Activated T-cell treated with anti-CD3 and anti-CD28 coated beads for 24 hours (primary cell): Measurements from ENCODE around the gene FAF1.
"Not testable (repeated sequence)": the region's sequence is repeated elsewhere in the genome, so short reads cannot be mapped to it uniquely, and the experiment has no call there.

ENCODE experiments used
- DNase-seq: peaks from one replicate; pipeline ENCODE4 v3.0.0-alpha.2; 2020; ENCODE audit warnings: low read depth

FAF1 gene

DNA sequence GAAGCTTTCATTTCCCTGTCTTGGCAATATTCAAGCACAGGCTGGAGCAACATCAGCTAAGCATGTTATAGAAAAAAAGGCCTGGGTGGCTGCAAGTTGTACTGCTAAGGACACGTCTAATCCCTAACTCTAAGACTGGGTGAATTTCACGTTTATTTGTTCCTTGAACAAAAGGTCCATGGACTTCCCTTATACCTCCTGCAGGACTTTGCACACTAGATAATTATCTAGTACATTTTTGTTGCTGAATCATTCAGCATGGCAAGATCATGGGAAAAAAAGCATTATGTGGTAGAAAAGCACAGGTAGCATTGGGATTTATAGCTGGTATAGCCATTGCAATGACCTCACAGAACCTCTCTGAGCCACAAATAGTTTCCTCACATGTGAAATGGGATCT is 406.1 kb downstream of the FAF1 start:
- no peak for DNase-seq

DNA sequence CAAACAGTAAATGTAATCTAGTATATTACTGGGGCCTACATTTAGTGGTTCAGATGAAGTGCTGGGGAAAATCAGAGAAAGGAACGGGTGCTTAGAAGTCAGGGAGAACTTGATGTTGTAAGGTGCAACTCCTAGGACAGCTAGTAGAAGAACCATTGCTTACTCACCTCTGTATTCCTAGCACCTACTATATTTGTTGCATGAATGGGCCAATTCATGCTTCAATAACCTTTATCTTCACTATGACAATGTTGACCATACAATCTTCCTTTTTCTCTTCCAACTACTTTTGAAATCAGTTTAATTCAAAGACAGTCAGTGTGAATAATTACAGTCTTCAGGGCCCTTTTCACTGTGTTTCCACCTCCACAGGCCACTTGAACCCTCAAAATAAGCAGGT is 411.8 kb downstream of the FAF1 start:
- DNase-seq, result no peak

DNA sequence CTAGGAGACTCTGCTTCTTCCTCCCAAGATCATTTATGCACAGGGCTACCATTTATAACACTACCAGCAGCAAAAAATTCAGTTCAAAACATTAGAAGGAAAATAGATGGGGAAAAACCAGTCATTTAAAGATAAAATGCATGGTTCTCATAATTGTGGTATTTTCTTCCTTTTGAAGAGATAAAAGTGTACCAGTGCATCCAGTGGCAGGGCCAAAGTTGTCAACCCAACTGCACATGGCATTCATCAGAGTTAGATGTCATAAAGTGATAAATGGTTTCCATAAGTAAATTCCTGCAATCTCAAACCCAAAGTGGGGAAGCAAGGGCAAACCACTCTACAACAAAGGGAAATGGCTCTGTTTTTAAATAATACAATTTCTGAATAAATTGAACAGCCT is 417.7 kb downstream of the FAF1 start:
- DNase-seq, result no peak

DNA sequence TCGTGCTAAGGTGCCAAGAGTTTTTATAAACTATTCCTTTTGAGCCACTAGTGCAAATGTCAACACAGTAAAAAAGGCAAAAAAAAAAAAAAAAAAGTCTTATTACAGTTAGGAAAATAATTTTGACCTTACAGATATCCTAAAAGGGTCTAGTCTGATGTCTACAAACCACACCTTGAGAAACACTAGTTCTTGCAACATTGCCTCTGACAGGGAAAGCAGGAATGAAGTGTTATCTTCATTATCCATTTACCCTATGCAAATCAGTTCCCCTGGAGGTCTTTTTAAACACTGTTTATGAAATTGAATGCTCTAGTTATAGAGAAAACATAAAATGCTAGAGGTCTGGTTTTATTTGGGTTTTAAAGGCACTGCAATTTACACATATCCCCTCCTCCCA is 421.6 kb downstream of the FAF1 start:
- DNase-seq, result no peak

DNA sequence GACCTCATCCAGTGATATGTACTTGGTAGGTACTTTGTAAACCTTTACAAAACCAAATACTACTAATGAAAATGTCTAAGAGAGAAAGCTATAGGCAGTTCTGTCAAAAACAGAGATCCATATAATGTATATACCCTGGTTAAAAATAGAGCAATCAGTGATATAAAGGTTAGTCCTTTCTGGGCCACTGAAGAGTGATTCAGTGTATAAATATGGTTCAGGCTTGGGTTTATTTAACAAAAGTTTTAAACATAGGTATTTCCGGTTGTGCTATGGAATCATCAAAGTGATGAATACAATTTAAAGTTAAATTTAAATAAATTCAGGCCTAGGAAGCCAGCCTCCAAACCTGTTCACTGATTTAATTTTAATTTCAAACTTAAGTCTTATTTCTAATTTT is 428.5 kb downstream of the FAF1 start:
- DNase-seq, result no peak

DNA sequence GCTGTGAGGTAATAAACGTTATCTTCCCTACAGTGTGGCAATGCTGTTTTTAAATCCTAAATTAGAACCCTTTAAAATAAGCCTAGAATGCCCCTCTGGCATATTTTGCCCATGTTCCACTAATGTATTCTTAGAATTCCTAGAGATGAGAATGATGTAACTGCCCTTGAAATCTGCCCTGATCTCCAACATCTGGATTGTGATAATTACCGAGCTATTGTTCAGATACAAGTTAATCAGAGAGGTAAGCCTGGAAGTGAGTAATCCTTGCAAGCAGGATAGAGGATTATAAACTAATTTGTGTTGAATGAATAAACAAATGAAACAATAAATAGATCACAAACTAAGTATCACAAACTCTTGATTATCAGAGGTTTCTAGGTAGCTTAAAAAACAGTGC is 429.0 kb downstream of the FAF1 start:
- DNase-seq, result no peak

DNA sequence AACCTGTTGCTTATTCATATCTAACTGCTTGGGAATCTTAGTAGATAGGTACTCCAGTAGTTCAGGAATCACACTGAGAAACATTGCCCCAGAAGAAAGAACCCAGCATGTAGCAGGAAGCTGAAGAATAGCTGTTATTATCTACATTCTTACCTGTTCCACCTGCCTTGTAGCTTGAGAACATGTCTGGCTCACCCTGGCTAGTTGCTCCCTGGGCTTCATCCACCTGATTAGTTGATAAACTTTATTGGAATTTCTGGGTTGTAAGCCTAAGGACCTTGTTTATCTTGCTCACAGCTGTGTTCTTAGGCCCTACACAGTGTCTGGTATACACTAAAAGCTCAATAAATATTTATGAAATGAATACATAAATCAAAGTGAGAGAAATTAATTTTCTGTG is 430.6 kb downstream of the FAF1 start:
- DNase-seq, result no peak

DNA sequence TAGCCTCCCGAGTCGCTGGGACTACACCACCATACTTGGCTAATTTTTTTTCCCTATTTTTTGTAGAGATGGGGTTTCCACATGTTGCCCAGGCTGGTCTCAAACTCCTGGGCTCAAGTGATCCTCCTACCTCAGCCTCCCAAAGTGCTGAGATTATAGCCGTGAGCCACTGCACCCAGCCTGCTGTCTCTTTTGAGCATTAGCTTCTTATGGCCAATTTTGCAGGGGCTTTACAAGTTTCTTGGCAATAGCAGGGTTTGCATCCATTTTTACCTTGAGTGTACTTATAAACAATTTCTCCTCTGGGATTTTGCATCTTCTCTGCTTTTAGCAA is 432.1 kb downstream of the FAF1 start:
- DNase-seq, result not testable (repeated sequence)

DNA sequence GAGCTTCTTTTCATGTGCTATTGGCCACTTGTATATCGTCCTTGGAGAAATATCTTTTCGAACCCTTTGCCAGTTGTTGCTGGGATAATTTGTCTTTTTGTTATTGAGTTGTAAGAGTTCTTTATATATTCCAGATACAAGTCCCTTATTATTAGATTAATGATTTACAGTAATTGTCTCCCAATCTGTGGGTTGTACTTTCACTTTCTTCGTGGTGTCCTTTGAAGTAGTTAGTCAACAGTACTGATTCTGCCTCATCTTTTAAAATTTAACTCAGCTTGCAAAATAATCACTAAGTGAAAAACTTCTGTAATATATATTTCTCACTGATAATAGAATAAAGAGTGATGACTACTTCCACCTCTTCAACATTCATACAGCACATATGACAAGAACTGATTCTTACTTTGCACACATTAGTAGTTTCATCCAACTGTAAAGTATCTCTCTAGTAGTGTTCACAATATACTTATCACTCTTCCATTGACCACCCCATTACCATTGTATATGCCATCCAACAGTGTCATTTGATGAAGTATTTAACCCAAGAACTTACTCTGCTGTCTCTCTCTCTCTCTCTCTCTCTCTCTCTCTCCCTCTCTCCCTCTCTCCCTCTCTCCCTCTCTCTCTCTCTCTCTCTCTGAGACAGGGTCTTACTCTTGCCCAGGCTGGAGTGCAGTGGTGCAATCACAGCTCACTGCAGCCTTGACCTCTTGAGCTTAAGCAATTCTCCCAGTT is 432.6 kb downstream of the FAF1 start:
- DNase-seq, result no peak

DNA sequence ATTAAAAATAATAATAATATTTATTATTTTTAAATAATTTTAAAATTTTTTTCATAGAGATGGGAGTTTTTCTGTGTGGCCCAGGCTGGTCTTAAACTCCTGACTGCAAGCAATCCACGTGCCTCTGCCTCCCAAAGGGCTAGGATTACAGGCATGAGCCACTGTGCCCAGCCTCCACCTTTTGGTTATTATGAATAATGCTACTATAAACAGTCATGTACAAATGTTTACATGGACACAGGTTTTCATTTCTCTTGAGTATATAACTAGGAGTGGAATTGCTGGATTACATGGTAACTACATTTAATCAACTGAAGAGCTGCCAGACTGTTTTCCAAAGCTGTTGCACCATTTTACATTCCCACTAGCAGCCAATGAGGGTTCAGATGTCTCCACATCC is 433.6 kb downstream of the FAF1 start:
- DNase-seq, result no peak

DNA sequence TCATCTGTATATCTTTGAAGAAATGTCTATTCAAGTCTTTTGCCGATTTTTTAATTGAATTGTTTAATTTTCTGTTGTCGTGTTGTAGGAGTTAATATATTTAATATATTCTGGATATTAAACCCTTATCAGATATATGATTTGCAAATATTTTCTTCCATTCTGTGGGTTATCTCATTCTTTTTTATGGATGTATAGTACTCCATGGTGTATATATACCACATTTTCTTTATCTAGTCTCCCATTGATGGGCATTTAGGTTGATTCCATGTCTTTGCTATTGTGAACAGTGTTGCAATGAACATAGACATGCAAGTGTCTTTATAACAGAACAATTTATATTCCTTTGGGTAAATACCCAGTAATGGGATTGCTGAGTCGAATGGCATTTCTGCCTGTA is 436.5 kb downstream of the FAF1 start:
- DNase-seq, result no peak

DNA sequence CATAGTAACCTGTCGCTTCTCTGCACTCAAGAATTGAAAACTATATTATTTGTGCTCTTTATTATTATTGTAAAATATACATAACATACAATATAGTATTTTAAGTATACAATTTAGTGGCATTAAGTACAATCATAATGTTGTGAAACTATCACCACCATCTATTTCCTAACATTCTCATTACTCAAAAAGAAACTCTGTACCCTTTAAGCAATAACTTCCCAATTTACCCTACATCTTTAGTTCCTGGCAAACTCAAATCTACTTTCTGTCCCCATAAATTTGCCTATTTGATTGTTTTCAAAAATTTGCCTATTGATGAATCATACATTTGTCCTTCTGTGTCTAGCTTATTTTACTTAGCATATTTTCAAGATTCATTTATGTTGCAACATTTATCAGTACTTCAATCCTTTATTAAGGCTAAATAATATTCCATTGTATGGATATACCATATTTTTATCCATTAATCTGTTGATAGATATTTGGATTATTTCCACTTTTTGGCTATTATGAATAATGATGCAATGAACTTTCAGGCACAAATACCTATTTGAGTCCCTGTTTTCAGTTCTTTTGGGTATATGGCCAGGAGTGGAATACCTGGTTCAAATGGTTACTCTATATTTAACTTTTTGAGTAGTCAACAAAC is 437.2 kb downstream of the FAF1 start:
- no peak for DNase-seq

DNA sequence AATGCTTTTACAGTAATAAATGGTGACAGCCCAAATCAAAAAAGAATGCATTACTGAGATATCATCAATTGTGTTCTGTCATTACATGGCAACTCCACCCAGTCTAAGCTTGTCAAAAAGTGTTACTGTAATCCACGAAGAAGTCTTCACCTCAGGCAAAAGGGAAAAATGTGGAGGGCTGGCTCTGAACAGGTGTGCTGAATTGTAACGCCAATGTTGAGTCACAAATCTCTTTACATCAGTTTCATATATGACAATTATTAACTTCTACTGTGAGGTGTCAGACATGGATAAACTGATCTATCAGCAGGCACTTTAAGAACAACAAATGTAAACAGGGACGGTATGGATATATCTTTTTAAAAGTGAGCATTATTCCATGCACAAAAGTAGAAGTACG is 438.4 kb downstream of the FAF1 start:
- no peak for DNase-seq

DNA sequence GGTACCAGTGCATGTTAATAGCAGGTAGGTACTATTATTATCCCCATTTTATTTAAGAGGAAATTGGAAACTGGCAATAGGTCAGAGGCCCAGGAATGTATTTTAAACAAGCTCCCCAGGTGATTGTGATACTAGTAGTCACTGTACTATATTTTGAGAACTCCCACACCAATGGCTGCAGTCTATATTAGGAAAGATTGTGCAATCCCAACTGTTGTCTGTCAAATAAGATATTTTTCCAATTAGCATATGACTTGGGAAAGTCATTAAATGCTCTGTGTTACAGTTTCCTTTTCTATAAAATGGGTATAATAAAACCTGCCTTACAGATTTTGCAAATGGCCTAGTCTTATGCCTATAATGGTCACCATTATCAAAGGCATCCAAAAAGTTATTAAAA is 442.6 kb downstream of the FAF1 start:
- no peak for DNase-seq

DNA sequence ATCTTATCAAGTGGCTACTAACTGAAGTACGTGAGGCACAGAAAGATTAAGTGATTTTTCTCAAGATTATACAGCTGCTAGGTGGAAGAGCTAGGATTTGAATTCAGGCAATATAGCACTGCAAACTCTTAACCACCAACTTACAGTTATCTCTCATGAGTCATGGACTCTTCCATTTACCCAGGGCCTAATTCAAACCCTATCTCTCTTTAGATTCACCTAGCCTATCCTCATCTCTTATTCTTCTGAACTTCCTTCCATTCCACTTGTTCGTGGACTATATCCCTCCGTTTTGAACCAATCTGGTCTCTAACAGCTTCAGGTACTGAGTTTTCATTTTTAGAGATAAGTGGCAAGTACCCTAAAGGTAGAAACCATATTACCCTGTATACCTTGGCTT is 444.0 kb downstream of the FAF1 start:
- DNase-seq, result no peak

DNA sequence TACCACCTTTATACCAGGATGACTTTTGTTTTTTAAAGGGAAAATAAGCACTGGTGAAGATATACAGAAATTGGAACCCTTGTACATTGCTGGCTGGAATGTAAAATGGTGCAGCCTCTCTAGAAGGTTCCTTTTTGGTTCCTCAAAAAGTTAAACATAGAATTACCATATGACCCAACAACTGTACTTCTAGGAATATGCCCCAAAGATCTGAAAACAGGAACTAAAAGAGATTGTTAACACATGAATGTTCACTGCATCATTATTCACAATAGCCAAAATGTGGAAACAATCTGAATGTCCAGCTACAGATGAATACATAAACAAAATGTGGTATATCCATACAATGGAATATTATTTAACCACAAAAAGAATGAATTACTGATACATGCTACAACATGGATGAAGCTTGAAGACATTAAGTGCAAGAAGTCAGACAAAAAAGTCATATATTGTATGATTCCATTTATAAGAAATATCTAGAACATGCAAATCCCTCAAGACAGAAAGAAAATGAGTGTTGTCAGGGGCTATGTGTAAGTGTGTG is 452.0 kb downstream of the FAF1 start:
- DNase-seq, result no peak

DNA sequence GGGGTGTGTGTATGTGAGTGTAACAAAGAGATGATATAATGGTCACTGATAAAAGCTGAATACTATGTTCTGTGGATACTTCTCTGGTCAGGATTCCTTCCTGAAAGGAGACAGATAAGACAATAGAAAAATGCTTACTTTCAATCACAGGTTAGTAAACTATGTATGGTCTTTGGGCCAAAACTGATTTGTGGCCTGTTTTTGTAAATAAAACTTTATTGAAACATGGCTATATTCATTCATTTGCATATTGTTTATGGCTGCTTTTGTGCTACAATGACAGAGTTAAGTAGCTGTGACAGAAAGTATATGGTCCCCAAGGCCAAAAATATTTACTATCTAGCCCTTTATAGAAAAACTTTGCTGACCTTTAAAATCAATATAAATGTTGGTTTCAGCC is 454.6 kb downstream of the FAF1 start:
- DNase-seq, result no peak

DNA sequence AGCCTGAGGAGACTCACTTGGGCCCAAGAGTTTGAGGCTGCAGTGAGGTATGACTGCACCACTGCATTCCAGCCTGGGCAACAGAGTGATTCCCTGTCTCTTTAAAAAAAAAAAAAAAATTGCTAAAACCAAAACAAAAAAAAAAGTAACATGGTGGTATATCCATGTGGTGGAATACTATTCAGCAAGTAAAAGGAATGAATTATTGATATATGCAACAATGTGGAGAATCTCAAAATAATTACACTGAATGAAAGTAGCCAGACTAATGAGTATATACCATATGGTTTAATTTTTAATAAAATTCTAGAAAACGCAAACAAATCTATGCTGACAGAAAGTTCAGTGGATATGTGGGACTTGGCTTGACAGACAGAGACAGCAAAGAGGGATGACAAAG is 456.6 kb downstream of the FAF1 start:
- DNase-seq, result no peak

DNA sequence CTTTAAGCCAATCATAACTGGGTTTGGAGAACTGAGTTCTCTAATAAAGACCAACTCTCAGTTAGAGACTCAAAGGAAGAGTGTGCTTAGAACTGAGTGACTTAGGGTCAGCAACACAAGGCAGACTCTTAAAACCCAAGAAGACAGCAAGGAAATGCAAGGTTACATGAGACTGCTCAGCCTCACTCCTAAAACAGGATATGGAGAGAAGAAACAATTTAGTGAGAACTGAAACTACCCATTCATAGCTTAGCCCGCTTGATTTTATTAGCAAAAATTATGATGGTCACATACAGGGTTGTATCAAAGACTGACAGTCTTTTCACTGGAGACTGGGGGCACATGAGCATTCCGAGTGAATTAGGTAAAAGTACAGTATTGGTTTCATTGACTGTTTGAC is 457.9 kb downstream of the FAF1 start:
- no peak for DNase-seq

DNA sequence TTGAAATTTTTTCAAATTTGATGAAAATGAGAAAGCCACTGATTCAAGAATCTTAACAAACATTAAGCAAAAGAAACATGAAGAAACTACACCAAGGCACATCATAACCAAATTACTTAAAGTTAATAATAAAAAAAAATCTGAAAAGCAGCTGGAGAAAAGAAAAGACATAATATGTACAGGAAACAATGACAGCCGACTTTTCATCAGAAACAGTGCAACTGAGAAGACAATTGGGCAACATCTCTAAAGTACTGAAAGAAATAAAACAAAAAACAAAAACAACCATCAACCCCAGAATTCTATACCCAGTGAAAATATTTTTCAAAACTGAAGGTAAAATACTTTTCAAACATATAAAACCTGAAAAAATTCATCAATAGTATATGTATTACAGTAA is 463.1 kb downstream of the FAF1 start:
- DNase-seq, result no peak

DNA sequence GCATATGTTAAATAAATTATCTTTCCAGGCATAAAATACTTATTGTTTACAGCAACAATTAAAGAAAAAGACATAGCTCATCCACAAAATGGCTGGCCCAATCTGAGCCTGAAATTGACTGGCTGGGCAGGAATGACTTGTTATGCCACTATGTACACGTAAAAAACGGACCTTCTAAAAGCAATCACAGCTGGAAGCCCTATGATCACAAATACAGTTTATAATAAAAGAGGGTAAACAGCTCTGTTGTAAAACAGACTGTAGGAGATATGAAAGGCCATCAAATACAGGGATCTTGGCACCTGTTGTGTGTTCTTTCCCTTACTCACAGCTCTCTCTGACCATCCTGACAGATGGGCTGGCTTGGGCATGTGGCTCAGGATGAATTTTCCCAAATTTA is 466.4 kb downstream of the FAF1 start:
- DNase-seq, result no peak

DNA sequence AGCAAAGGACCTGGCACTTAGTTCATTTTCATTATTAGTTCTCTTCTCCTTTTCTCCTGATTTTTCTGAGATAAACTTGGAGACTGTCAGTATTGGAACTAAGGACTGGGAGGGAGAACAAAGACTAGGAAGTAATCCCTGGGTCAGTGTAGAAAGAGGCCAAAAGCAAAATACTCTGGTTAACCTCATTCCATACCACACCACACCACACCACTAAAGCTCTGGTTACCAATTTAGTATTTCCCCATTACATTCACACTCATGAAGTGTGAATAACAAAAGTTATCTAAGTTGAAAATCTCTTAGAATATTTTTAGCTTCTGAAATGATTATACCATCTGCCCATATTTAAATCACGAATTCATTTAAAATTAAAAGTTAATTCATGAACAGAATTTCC is 467.9 kb downstream of the FAF1 start:
- DNase-seq, result no peak

DNA sequence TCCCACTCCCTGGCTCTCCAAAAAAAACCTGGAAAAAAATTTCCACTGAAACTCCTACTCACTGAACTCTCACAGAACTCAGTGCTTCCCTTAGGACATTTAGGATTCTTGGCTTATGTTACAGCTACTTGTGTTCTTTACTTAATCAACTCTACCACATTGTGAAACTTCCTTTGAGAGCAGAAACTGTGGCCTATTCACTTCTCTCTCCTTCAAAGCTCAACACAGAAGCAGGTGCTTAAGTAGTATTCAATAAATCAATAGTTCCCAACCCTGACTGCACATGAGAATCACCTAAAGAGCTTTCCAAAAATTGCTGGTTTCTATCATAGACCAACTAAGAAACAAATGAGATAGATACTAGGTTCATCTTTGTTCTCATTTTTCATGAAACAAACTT is 468.9 kb downstream of the FAF1 start:
- DNase-seq, result no peak

DNA sequence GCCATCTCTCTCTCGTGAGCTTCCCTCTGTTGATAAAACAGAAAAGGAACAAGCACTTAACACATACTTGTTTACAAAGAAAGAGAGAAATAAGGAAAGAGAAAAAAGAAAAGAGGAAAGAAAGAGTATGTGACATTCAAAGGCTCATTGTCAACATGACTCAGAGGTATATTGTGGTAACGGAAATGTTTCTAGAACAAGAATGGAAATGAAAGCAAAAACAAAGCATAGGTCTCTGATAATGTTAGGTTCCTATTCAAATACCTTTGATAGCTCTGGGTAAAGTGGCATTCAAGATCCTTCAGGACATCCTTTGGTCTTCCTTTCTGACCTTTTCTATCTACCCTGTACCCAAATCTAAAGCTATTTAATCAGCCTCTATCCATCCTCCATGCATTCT is 469.4 kb downstream of the FAF1 start:
- no peak for DNase-seq
